ENCODE measurements around the gene CRYBA4. TPM values are rescaled to one million over a fixed set of nuclear protein-coding genes. Genes with fewer than 3 reads are reported as not detected.

CRYBA4 gene
- total and polyA plus RNA-seq, 9 donors = not detected

DNA sequence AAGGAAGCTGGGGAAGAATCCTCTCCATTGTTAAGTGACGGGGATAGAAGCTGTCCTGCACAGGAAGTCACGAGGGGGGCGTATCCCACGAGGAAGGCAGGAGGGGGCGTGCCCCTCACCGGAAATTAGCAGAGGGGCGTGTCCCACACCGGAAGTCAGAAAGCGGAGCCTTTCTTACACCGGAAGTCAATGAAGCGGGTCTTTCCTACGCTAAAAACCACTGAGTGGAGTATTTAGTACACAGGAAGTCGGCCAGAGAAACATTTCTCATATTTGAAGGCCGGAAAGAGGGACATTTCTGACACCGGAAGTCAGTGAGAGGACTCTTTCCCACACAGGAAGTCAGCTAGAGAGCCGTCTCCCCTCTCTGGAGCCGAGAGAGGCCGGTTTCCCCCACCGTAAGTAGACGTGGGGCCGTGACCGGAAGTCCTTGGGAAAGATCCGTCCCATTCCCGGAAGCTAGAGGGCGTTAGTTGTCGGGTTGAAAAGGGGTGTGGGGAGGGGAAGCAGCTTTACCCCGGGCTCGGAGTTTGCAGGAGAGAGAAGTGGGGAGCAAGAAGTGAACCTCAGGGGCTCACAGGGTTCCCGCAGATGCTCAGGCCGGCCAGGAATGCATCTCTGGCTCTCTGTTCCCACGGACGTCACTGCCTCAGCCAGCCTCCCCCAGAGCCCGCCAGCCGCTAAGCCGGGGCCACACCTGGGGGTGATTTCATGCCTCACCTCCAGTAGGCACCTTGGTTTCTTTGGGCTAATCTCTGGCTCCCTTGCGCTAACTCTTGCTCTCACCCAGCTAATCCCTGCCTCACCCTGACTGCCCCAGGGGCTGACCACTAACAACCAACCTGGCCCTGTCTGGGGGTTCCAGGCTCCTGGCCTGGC, 51.1 kb downstream of the CRYBA4 start:
- H3K36me3 ChIP-seq (ENCODE audit: control insufficient read depth, insufficient read depth, low read length) = no peaks in the 10 kb centered on the region
- DNase-seq = peak; percentile 99
- H3K27ac ChIP-seq (ENCODE audit: low read length) = peak overlapping the region; percentile 100
- peak overlapping the region; percentile 83 for H3K4me3 ChIP-seq (ENCODE audit: low read length)
- H3K9me3 ChIP-seq (replicated peaks; ENCODE audit: control insufficient read depth, low read depth, low read length) = peaks cover 2% of the 10 kb centered on the region
- WGBS (ENCODE audit: insufficient coverage) = under 1% methylated on average over 26 of the region's 36 CpGs
- no peaks in the 10 kb centered on the region for H3K27me3 ChIP-seq (ENCODE audit: control insufficient read depth, insufficient read depth, low read length)
- H3K4me1 ChIP-seq (ENCODE audit: control insufficient read depth, insufficient read depth, low read length) = peaks cover 24% of the 10 kb centered on the region

DNA sequence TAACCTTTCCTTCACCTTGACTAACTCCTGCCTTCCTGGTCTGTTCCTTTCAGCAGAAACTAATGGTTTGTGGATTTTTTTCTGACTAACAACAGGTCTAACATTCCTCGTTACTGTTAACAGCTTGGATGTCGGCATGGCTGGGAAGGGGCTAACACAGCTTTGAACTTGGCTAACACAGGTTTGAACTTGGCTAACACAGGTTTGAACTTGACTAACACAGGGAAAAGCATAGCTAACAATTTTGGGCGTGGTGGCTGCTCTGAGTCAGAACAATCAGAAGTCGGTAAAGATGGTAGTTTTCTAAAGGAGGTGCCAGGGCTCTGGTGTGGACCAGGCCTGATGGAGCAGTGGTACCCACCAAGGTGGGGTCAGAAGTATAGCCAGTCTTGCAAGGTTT, 51.7 kb downstream of the CRYBA4 start:
- DNase-seq = no peak
- WGBS (ENCODE audit: insufficient coverage) = 47% methylated on average over 4 of the region's 4 CpGs
- peaks cover 24% of the 10 kb centered on the region for H3K4me1 ChIP-seq (ENCODE audit: control insufficient read depth, insufficient read depth, low read length)

DNA sequence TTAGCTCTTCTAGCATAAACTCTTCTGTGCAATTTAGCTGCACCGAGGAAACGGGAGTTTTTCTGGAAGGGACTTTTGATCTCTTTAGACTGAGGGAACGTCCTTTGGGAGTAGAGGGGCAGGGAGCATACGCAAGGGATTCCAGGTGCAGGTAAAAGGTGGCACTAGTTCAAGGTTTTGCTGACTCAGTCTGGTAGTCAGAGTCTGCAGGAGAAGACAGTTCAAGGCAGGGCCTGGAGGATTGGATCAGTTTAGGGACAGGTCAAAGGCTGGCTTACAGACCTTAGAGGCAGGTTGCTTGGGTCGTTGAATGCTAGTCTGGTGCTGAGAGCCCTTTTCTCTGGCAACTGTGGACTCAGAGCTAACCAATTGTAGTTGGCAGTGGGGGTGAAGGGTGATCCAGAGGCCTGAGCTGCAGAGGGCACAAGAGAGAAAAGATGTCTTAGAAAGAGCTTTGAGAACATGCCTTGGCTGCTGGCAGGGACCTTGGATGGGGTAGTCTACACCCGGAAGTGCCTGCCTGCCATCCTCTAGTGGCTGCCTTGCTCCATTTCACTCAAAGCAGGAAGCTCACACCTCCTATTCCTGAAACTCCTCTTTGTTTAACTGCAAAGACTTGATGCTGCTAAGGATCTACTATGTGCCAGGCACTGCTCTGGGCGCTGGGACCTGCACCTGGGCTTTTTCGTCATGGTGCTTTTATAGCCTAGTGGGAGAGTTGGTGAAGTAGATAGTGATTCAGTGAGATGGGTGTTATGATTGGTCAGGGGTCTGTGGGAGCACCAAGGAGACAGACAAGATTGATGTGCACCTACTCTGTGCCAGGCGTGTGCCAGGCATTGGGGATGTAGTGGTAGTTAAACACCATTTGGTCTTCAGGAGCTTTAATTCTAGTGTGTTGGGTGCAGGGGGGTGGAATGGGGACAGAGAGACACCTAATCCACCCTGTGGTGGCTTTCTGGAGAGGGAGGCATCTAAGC, 52.7 kb downstream of the CRYBA4 start:
- Histone ChIP-seq H3K27ac (ENCODE audit: low read length) (no peak overlapping the region), H3K27me3 (ENCODE audit: control insufficient read depth, insufficient read depth, low read length) (no peaks in the 10 kb centered on the region), H3K4me3 (ENCODE audit: low read length) (no peak overlapping the region), H3K9me3 (replicated peaks; ENCODE audit: control insufficient read depth, low read depth, low read length) (peaks cover 2% of the 10 kb centered on the region), H3K36me3 (ENCODE audit: control insufficient read depth, insufficient read depth, low read length) (no peaks in the 10 kb centered on the region), H3K4me1 (ENCODE audit: control insufficient read depth, insufficient read depth, low read length) (peaks cover 24% of the 10 kb centered on the region)
- 91% methylated on average over 9 of the region's 9 CpGs for WGBS (ENCODE audit: insufficient coverage)
- DNase-seq = no peak

More for the DNA sequence above, 51.7 kb downstream of the CRYBA4 start:
- no peaks in the 10 kb centered on the region for H3K27me3 ChIP-seq (ENCODE audit: control insufficient read depth, insufficient read depth, low read length)
- peak overlapping the region; percentile 100 for H3K27ac ChIP-seq (ENCODE audit: low read length)
- H3K4me3 ChIP-seq (ENCODE audit: low read length) = peak overlapping the region; percentile 83
- peaks cover 2% of the 10 kb centered on the region for H3K9me3 ChIP-seq (replicated peaks; ENCODE audit: control insufficient read depth, low read depth, low read length)
- no peaks in the 10 kb centered on the region for H3K36me3 ChIP-seq (ENCODE audit: control insufficient read depth, insufficient read depth, low read length)

DNA sequence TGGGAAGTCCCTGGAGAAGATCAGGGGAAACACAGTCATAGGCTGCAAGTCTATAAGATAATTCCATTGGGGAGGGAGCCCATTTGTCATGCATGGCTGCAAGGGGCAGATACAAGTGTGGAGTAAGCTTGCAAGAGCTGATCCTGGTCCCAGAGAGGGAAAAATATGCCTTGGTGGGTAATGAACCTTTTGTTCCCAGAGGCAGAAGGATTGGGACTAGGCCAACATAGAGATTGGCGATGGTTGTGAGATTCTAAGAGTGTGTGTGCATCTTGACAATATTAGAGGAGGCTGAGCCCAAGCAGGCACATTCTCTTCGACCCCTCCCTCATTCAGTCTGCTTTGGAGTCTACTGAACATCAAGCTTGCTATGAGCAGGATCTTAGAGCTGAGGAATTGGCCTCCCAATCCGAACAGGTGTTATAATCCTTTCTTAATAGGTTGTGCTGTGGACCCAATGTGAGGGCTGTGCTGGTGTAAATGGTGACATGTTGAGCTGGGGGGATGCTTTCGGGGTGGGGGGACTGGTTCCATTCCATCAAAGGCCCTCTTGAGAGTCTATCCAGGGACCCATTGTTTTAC, 54.0 kb downstream of the CRYBA4 start:
- Histone ChIP-seq H3K9me3 (replicated peaks; ENCODE audit: control insufficient read depth, low read depth, low read length) (peaks cover 2% of the 10 kb centered on the region), H3K4me1 (ENCODE audit: control insufficient read depth, insufficient read depth, low read length) (peaks cover 24% of the 10 kb centered on the region), H3K27ac (ENCODE audit: low read length) (no peak overlapping the region), H3K4me3 (ENCODE audit: low read length) (no peak overlapping the region), H3K27me3 (ENCODE audit: control insufficient read depth, insufficient read depth, low read length) (no peaks in the 10 kb centered on the region), H3K36me3 (ENCODE audit: control insufficient read depth, insufficient read depth, low read length) (no peaks in the 10 kb centered on the region)
- no peak for DNase-seq
- 80% methylated on average over 1 of the region's 4 CpGs for WGBS (ENCODE audit: insufficient coverage)

DNA sequence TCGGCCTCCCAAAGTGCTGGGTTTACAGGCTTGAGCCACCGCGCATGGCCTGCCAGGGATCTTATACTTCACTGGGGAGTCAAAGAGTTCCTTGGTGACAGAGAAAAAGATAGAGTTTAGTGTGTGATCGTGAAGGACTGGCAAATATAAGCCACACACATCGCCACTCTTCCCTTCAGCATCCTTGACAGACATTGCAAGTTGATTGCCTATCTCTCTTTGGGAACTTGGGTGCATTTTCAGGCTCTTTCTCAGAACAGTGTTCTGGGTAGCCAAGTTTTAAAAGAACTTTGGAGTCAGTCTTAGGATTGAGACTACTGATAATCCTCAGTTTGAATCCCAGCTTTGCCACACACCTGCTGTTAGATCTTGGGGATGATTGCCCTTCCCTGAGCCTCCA, 55.5 kb downstream of the CRYBA4 start:
- no CpG with 5 or more reads among the region's 5 CpGs for WGBS (ENCODE audit: insufficient coverage)
- peaks cover 27% of the 10 kb centered on the region for H3K4me1 ChIP-seq (ENCODE audit: control insufficient read depth, insufficient read depth, low read length)

DNA sequence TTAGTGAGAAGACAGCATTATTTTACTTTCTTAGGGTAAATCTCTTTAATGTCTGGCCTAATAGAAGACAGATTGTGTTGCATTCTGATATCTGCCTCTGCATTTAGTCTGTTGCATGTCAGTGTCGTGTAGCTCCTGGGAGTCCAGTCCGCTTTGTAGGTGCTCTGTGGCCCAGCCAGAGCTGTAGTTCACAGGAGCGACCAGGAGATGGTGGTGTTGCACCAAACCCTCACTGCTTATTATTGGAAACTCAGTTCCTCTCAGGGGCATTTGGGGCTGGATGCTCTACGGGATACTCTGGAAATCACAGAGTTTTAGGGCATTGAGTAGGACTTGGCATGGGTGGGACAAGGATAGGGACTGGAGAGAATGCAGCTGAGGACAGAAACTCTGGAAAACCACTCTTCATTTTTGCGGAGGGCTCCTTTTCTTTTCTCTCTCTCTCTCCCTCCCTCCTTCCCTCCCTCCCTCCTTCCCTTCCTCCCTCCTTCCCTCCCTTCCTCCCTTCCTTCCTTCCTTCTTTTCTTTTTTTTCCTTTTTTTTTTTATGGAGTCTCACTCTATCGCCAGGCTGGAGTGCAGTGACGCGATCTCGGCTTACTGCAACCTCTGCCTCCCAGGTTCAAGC, 57.4 kb downstream of the CRYBA4 start:
- Histone ChIP-seq H3K27ac (ENCODE audit: low read length) (no peak overlapping the region), H3K4me3 (ENCODE audit: low read length) (no peak overlapping the region), H3K27me3 (ENCODE audit: control insufficient read depth, insufficient read depth, low read length) (no peaks in the 10 kb centered on the region), H3K4me1 (ENCODE audit: control insufficient read depth, insufficient read depth, low read length) (peaks cover 15% of the 10 kb centered on the region), H3K36me3 (ENCODE audit: control insufficient read depth, insufficient read depth, low read length) (peaks cover 13% of the 10 kb centered on the region), H3K9me3 (replicated peaks; ENCODE audit: control insufficient read depth, low read depth, low read length) (peaks cover 4% of the 10 kb centered on the region)
- 10% methylated on average over 4 of the region's 9 CpGs for WGBS (ENCODE audit: insufficient coverage)
- DNase-seq = peak; percentile 81

More for the DNA sequence above, 55.5 kb downstream of the CRYBA4 start:
- no peaks in the 10 kb centered on the region for H3K27me3 ChIP-seq (ENCODE audit: control insufficient read depth, insufficient read depth, low read length)
- peaks cover 4% of the 10 kb centered on the region for H3K9me3 ChIP-seq (replicated peaks; ENCODE audit: control insufficient read depth, low read depth, low read length)
- DNase-seq = no peak
- H3K36me3 ChIP-seq (ENCODE audit: control insufficient read depth, insufficient read depth, low read length) = peaks cover 11% of the 10 kb centered on the region
- H3K27ac ChIP-seq (ENCODE audit: low read length) = no peak overlapping the region
- H3K4me3 ChIP-seq (ENCODE audit: low read length) = no peak overlapping the region

Other genes starting within 250 kb of the CRYBA4 start
- 1.2 TPM for gene ASPHD2, start 192.7 kb upstream of the CRYBA4 start, total RNA-seq
- gene ASPHD2, start 192.7 kb upstream of the CRYBA4 start, polyA plus RNA-seq (ENCODE audit: insufficient read depth in 1 of 8, insufficient read length in 8 of 8, low replicate concordance in 1 of 8) = 1 to 10 TPM in 6 of 8 donors, under 1 TPM in 2; 0.84 to 2.1 (median 1.6) TPM
- 18.0 TPM for gene HPS4, start 138.2 kb upstream of the CRYBA4 start, total RNA-seq
- gene HPS4, start 138.2 kb upstream of the CRYBA4 start, polyA plus RNA-seq (ENCODE audit: insufficient read depth in 1 of 8, insufficient read length in 8 of 8, low replicate concordance in 1 of 8) = 10 to 100 TPM; 12.2 to 19.3 (median 15.3) TPM
- 18.9 TPM for gene SRRD, start 138.1 kb upstream of the CRYBA4 start, total RNA-seq
- 10 to 100 TPM; 19.4 to 24.2 (median 22.8) TPM for gene SRRD, start 138.1 kb upstream of the CRYBA4 start, polyA plus RNA-seq (ENCODE audit: insufficient read depth in 1 of 8, insufficient read length in 8 of 8, low replicate concordance in 1 of 8)
- gene TFIP11, start 109.5 kb upstream of the CRYBA4 start, total RNA-seq = 22.3 TPM
- gene TFIP11, start 109.5 kb upstream of the CRYBA4 start, polyA plus RNA-seq (ENCODE audit: insufficient read depth in 1 of 8, insufficient read length in 8 of 8, low replicate concordance in 1 of 8) = 10 to 100 TPM; 19.9 to 27.0 (median 22.9) TPM
- gene TPST2, start 31.8 kb upstream of the CRYBA4 start, total RNA-seq = 6.2 TPM
- gene TPST2, start 31.8 kb upstream of the CRYBA4 start, polyA plus RNA-seq (ENCODE audit: insufficient read depth in 1 of 8, insufficient read length in 8 of 8, low replicate concordance in 1 of 8) = 10 to 100 TPM in 2 of 8 donors, 1 to 10 TPM in 6; 5.4 to 11.3 (median 7.7) TPM
- gene CRYBB1, start 3.9 kb upstream of the CRYBA4 start, total RNA-seq = 1.2 TPM
- gene CRYBB1, start 3.9 kb upstream of the CRYBA4 start, polyA plus RNA-seq (ENCODE audit: insufficient read depth in 1 of 8, insufficient read length in 8 of 8, low replicate concordance in 1 of 8) = 1 to 10 TPM in 6 of 8 donors, under 1 TPM in 2; 0.69 to 2.5 (median 1.4) TPM
- 0.22 TPM for gene MIAT, start 35.6 kb downstream of the CRYBA4 start, total RNA-seq
- gene MIAT, start 35.6 kb downstream of the CRYBA4 start, polyA plus RNA-seq (ENCODE audit: insufficient read depth in 1 of 8, insufficient read length in 8 of 8, low replicate concordance in 1 of 8) = 1 to 10 TPM in 1 of 8 donors, under 1 TPM in 7; 0.15 to 1.5 (median 0.34) TPM